GM18858 (cell line): ENCODE measurements around the gene CCDC167.

ENCODE experiments used
- ATAC-seq: cut with Tn5 transposase; IDR thresholded peaks from one replicate; pipeline ENCODE4 v1.9.1; 2021; ENCODE audit not compliant: unreplicated experiment

The CCDC167 gene

DNA sequence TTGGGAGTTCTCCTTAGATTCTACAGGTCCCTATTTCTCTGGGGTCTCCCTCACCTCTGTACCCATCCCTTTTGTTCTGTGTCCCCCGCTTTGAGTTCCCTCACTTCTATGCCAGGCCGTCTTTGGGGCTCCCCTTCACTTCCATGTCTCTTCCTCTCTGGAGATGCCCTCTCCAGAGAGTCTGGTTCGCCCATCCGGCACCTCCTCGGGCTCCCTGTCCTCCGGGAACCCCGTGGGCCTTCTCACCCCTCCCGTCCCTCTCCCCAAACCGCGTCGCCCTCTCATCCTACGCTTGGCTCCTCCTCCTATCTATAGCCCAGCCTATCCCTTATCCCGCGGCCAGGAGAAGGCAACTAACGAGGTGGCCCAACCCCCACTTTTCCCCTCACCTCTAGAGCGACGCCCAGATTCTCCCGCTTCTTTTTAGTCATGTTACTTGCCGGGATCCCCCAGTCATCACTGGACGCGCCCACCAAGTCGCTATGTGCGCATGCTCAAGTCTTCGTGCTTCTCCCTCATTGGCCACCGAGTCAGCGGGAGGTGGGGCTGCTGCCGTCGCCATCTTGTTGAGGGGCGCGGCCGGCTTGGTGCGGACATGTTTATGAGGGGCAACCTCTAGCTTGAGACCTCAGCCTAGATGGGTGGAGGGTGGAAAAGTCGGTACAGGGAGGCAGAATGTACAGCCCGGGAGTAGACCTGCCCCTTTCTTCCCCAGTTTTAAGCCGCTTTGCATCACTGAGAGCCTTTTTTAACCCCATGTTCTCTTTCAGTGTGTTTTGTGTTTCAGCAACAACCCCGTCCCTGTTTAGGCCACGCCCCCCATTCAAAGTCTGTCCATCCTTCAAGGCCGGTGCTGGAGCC is at the start of gene CCDC167:
Gene CCDC167 (minus strand): TSS at position 461 of the 861 bp plus-strand sequence. CDS start 30 bp downstream, at position 431.
- peak; percentile 62 for ATAC-seq

DNA sequence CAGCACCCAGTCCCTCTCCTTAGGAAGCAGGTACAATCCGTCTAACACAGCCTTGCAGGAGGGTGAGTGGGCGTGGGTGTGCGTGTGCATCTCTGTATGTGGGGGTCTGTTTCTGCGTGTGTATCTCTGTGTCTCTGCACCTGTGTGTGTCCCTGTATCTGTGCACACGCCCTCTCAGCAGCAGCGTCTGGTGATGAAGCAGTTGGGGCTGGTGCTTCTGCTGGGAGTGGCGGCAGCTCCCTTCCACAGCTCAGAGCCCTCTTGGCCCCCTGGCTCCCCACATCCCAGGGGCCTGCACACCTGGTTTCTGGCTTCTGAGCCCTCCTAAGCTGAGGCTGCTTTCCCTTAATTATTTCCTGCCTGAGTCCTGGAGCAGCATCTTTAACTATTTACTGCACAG is 49.5 kb upstream of the CCDC167 start:
- no peak for ATAC-seq

DNA sequence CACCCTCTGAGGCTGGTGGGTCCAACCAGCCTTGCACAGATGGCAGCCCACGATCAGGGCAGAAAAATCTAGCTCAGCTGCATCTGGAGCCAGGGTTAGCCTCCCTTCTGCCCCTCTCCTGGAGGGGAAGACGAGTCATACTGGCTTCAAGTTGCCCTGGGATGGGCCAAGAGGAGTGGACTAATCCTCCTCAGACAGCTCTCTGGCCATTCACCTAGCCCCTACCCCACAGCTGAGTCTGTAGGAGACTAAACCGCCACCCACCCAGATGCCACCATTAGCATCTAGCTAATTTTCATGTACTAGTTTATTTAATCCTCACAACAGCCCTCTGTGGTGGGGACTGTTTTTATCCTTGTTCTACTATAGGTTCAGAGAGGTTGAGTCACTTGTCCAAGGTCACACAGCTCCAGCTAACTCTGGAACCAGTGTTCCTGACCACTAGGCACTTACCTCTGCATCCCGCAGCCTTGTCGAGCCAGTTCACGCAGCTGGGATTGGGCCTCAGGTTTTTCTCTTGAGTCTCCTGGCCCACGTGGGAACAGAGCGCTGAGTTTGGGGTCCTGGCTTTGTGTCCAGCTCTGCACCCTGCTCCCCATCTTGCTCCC is 48.5 kb upstream of the CCDC167 start:
- no peak for ATAC-seq

DNA sequence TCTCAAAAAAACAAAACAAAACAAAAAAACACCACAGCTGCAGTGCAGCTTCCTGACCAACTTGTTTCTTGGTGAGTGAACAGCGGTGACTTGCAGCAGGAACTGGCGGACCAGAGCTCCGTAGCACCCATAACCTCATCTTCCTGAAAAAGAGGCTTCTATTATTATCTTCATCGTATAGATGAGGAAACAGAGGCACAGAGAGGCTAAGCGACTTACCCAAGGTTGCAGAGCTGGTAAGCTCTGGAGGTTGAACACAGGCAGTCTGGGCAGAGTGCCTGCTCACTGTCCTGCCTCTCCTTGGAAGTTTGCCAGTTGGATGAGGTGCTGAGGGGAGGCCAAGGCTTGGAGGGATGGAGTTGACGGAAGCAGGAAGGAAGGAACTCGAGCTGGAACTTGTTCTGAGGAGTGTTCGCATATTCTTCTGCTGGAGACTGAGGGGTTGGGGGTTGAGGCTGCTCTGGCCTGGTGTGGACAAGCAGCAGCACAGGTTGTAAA is 47.9 kb upstream of the CCDC167 start:
- peak; percentile 45 for ATAC-seq

GRCh38 chr6:37546141-37546871 is 46.6 kb upstream of the CCDC167 start:
- ATAC-seq = no peak

- no peak for ATAC-seq
Observed at GRCh38 chr6:37544530-37544929, 44.8 kb upstream of the CCDC167 start.

- ATAC-seq = no peak
Observed at GRCh38 chr6:37543361-37543760, 43.7 kb upstream of the CCDC167 start.

DNA sequence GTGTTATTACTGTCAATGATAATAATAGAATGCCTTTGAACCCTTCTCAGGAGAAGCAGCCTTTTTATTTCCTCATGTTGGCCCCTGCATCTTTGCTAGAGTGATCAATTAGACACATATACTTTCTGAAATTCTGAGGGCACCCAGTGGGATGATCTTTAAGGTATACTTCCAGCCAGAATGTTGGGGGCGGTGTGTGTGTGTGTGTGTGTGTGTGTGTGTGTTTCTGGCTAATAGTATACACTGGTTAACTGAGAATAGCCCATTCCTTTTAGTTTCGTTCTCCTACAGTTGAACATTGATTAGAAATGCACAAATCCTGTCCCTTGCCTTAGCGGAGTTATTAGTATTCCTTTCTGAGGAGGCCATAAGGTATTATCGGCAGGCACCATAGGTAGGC is 41.7 kb upstream of the CCDC167 start:
- ATAC-seq = no peak

GRCh38 chr6:37540390-37540789 is 40.7 kb upstream of the CCDC167 start:
- no peak for ATAC-seq

- no peak for ATAC-seq
Observed at GRCh38 chr6:37540029-37540352, 40.3 kb upstream of the CCDC167 start.

GRCh38 chr6:37539171-37540028 is 39.7 kb upstream of the CCDC167 start:
- no peak for ATAC-seq

- ATAC-seq = no peak
Observed at GRCh38 chr6:37538107-37538506, 38.4 kb upstream of the CCDC167 start.

- no peak for ATAC-seq
Observed at GRCh38 chr6:37537548-37537947, 37.9 kb upstream of the CCDC167 start.

GRCh38 chr6:37536491-37537190 is 36.9 kb upstream of the CCDC167 start:
- ATAC-seq = no peak

GRCh38 chr6:37535759-37536490 is 36.2 kb upstream of the CCDC167 start:
- no peak for ATAC-seq

GRCh38 chr6:37535428-37535758 is 35.7 kb upstream of the CCDC167 start:
- no peak for ATAC-seq

GRCh38 chr6:37534893-37535292 is 35.2 kb upstream of the CCDC167 start:
- ATAC-seq = no peak

GRCh38 chr6:37532122-37532521 is 32.4 kb upstream of the CCDC167 start:
- ATAC-seq = no peak

DNA sequence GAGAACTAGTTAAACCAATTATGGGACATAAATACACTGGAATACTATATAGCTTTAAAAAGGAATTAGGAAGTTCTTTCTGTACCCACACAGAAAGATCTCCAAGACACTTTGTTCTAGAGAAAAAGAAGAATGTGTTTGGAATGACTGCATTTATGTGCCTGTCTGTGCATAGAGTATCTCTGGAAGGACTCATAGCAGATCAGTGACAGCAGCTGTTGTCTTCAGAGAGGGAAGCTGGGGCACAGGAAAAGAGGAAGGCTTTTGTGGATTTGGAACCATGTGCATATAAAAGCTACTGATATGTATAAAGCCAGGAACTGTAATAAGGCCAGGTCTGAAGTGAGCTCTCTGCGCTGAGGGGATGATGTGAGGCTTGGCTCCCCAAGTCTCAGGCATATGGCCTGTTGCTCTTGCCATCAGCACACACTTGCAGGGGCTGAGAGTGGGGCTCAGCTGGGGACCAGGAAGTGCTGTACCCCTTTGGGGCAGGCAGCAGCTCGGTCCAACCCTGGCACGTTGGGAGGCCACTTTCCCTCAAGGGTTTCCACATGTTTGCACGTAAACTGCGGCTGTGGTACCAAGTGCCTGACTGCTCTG is 31.8 kb upstream of the CCDC167 start:
- ATAC-seq = no peak
